GM21390 (cell line): Measurements from ENCODE around the gene SPTBN2.

ENCODE experiments used
- ATAC-seq: cut with Tn5 transposase; IDR thresholded peaks from one replicate; pipeline ENCODE4 v1.9.1; 2021; ENCODE audit not compliant: unreplicated experiment

Gene SPTBN2

DNA sequence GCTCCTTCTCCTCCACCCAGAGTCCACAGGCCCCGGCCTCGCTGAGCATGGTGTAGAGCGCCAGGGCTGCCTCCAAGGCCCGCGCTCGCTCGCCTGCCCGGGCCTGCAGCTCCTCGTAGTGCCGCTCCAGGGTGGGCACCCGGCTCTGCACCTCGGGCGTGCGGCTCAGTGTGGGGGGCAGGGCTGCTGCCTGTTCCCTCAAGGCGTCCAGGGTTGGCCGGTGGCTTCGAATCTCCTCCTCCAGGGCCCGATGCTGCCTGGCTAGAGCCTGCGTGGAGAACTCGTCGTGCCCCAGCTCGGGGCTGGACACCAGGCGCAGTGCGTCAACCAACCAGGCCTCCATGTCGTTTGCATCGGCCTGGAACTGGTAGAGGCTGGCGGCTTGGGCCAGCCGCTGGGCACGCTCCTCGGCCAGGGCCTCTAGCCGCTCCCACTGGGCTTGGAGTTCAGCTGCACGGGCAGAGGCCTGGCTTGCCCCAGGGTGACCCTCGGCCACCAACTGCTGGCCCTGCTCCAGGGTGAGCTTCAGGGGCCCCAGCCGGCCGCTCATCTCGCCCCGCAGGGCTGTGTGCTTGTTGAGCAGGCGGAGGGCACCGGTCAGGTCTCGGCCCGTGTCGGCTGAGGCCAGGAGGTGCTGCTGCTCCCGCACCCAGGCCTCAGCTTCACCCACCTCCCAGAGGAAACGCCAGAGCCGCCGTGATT, 24.2 kb downstream of the SPTBN2 start:
- no peak for ATAC-seq

DNA sequence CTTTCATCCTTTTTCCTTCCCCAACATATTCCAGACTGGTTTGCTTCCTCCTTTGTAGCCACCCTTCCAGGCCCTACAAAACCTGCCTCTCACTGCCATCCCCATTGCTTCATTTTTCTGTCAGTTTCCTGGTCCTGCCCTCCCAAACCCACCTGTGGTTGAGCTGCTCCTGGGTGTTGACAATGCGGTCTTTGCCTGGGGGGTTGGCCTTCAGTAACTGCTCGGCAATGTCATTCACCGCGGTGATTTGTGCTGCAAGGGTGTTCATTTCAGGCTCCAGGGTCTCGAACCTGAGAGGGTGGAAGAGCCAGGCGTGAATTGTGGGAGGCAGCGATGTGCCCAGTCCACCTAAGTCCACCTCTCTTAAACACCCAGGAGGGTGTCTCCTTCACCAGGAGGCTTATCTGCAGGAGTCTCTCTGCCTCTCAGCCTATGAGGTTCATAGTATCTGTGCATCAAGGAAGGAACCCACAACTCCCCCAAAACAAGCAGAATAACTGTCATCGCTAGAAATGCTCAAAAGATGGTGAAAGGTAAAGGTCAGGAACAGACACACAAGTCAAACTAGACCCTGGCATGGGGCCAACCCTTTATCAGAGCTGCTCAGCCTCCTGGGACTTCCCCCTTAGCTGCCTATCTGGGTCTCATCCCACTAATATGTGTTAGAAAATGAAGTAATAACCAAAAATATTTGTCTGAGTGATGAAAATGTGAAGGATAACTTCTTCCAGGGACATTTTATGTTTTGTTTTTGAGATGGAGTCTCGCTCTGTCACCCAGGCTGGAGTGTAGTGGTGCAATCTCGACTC, 27.4 kb downstream of the SPTBN2 start:
- ATAC-seq: no peak

DNA sequence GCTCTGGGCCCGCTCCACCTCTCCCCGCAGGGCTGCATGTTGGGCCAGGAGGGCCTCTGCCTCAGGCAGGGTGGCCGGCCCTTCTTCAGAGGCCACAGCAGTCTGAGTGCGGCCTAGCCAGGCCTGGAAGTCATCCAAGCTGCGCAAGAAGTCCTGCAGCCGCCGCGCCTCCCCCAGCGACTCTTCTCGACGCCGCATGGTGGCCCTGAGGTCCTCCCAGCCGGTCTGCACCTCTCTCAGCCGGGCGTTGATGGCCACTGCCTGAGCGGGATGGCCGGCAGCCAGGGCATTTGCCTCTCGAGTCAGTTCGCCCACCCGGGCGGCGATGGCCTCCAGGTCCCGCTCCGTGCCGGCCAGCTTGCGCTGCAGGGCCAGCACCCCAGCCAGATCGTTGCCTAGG, 28.3 kb downstream of the SPTBN2 start:
- no peak for ATAC-seq

DNA sequence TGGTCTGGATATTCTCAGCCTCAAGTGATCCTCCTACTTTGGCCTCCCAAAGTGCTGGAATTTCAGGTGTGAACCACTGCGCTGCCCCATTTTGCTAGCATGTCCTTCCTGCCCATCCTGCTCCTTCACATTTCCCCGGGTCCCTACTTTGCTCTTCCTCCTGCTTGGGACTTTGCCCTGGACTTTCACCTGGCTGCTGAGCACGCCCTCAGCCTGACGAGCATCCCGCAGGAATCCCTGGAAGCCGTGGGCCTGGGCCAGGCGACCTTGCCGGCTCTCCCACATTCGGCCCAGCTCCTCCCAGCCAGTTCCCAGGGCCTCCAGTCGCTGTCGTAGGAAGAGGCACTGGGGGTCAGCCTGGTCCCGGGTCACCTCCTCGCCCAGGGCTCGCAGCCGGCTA, 28.7 kb downstream of the SPTBN2 start:
- no peak for ATAC-seq

DNA sequence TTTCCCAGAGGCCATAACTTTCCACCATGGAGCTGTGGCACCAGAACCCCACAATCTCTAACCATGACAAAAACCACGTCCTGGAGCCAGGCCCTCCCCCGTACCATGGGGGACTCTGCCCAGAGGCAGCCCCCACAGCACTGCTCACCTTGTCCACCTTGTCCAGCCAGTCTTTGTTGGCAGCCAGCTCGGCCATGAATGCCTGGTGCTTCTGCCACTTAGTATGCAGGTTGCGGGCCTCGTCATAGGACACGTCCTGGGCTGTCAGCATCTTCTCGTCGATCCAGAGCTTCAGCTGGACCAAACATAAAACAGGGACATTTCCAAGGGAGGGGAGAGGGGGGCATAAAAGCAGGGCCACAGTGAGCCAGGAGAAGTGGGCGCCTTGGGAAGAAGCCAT, 30.5 kb downstream of the SPTBN2 start:
- ATAC-seq: no peak

DNA sequence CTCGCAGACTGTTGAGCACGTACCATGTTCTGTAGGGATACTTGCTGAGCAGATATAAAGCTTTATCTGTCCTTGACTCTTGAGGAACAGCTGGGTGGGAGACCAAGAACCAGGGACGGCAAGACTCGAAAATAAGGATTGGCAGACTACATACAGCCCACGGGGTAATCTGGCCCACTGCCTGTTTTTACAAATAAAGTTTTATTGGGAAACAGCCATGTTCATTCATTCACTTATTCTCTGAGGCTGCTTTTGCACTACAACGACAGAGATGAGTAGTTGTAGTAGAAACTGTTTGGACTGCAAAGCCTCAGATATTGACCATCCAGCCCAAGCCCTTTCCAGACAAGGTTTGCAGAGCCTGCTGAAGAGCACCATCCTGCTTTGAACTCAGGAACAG, 31.0 kb downstream of the SPTBN2 start:
- ATAC-seq: no peak

DNA sequence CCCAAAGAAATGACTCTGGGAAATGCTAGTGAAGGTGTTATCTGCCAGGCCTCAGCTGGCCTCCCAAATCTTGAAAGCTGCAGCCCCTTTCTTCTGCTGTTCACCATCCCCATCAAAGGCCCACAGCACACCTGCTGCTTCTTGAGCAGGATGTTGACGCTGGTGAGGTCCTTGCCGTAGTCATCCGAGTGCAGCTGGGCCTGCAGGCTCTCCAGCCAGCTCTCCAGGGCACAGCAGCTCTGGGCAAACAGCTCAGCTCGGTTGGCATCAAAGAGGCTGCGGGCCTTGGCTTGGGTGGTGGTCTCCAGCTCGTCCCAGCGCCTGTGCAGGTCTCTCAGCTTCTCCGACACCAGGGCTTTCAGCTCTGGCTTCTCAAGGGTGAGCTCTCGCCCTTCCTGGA, 32.9 kb downstream of the SPTBN2 start:
- no peak for ATAC-seq

DNA sequence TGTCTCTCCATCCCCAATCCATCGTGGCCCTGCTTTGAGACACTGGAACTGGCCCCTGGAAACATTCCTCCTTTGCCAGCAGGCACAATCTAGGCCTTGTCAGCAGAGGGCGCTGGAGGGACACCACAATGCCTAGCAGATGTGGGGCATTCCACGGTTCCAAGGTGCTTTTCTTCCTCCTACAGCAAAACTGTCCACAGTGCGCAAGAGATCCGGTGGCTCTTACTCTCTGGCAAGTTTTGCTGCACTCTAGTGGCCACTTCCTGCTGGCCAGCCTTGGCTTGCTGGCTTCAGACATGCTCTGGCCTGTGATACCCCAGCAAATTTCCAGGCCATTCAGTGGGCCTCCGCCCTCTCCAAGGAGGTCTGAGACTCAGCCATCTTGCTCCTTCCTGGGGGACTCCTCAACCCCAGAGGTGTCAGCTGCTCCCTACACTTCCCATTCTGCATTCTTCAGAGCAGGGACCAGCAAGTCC, 34.2 kb downstream of the SPTBN2 start:
- ATAC-seq: no peak

DNA sequence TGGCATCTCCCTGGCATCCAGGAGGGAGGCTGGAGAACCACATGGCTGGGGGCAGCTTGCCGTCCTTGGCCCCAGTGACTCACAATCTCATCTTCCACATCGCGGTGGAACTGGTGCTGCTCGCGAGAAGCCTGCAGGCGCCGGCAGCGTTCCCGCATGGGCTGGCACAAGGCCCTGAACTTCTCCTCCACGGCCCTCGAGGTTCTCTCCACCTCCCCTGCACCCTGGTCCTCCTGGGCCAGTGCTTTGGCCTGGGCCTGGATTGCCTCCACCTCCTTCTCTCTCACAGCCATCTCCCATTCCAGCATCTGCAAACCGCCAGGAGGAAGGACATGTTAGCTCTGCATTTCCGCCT, 35.0 kb downstream of the SPTBN2 start:
- ATAC-seq: no peak

DNA sequence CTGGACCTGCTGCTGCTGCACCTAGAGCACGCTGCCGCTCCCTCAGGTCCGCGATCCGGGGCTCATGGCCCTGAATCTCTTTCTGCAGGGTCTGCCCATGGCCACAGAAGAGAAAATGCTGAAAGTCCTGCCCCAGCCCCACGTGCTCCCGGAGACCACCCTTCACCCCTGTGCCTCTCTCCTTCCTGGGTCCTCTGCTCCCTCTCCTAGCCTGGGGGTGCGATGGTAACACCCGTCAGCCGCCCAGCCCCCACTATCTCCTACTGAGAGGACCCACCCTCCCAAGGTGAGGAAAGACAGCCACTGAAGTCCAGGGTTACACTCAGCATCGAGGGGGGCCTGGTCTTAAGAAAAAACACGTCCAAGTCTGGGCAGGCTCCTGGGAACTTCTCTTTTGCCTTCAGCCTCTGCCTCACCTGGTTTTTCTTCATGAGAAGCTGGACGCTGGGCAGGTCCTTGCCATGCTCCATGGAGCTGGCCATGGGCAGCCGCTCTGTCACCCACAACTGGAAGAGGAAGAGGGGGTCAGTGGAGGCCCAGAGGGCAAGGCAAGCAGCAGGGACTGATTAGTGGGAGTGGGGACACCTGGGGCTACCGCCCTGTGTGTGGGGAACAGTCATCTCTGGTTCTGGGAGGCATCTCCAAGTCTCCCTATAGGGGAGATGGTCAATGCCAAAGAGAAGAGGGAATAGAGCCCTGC, 35.5 kb downstream of the SPTBN2 start:
- no peak for ATAC-seq

DNA sequence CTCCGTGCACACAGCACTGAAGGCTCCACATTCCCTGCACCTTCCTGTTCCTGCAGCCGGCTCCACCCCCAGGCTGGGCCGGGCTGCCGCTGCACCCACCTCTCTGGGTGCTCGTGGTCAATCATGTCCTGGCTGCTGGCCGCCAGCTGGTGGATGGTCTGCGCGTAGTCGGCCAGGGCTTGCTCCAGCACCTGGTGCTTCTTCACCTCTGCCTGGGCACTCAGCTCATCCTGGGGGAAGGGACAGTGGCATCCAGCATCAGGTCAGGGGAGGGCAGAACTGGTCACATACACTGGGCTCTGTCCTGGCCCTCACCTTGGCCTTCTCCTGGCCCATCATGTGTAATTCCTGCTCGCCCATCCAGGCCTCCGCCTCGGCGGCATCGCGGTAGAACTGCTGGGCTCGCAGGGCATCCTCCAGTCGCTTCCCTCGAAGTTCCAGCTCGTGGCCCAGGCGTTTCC, 36.1 kb downstream of the SPTBN2 start:
- no peak for ATAC-seq

DNA sequence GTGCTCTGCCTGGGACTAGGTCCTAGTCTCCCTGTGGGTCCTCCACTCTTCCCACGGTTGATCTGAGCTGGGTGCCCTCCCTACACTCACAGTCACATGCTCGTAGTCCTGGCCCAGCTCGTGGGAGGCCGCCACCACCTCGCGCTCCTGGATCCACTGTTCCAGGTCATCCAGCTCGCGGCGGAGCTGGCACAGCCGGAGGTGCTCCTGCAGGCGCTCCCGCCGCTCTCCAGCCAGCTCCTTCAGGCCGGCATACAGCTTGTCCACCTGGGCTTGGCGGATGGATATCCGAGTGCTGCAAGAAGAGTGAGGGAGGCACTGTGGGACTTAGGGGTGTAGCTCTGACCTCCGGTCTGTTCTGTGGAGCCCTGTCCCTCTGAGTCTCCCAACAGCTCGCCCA, 36.6 kb downstream of the SPTBN2 start:
- ATAC-seq: no peak

DNA sequence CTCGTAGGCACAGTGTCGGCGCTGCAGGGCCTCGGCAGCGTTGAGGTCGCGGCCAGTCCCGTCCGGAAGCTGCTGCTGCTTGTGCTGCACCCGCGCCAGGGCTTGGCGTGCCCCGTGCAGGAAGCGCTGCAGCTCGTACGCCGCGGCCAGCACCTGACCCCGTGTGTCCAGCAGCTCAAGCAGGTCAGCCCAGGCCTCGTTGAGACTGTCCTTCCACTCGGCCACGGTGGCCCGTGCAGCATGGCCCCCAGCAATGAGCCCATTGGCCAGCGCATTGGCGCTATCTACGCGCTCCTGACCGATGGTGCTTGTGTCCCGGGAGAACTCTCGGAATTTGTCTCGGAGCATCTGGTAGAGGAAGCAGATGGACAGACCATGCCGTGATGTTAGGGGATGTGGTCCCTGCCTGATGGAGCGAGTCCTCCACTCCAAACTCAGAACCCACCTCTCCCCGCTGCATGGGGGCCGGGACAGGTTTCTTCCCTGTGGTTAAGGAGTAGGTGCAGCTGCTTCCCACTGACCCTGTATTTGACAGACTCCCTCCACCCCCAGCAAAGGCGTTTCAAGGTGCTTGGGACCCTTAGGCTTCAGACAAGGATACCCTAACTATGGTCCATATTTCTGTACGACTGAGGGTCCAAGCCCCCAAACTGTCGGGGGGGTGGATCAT, 37.6 kb downstream of the SPTBN2 start:
- ATAC-seq: no peak

DNA sequence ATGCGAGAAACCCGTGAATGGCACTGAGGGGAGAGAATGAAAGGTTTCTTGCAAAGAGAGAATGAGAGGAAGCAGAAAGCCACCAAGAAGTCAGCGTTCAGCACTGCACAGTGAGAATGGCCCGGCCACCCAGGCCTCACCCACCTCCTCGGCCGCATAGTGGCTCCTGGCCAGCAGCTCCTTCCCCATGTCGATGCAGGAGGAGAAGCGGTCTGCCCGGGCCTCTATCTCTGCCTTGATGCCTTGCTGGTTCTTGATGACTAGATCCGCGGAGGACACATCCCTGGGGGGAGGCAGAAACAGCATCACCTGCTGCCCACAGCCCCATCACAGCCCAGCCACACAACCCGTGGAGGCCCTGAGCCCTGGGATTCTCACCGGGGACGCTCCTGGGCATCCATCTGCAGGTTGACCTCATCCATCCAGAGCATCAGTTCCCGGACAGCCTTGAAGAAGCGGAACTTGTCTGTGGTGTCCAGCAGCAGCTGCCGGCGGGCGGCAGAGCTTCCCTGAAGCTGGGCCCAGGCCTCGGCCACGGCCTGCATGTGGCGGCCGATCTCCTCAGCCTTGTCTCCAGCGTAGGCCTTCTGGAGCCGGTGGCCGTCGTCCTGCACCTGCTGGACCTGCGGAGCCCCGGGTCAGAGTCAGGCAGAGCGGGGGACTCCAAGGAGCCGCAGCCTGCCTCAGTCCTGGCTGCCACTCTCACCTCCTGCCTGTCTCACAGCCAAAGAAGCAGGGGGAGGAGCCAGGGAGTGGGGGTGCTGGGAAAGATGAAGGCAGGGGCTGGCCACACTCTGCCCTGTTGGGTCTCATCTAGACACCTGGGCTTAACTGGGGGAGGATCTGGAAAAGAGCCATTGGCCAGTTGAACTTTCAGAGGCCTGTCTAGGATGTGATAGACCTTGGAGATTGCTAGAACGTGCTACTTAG, 39.1 kb downstream of the SPTBN2 start:
- ATAC-seq: no peak

DNA sequence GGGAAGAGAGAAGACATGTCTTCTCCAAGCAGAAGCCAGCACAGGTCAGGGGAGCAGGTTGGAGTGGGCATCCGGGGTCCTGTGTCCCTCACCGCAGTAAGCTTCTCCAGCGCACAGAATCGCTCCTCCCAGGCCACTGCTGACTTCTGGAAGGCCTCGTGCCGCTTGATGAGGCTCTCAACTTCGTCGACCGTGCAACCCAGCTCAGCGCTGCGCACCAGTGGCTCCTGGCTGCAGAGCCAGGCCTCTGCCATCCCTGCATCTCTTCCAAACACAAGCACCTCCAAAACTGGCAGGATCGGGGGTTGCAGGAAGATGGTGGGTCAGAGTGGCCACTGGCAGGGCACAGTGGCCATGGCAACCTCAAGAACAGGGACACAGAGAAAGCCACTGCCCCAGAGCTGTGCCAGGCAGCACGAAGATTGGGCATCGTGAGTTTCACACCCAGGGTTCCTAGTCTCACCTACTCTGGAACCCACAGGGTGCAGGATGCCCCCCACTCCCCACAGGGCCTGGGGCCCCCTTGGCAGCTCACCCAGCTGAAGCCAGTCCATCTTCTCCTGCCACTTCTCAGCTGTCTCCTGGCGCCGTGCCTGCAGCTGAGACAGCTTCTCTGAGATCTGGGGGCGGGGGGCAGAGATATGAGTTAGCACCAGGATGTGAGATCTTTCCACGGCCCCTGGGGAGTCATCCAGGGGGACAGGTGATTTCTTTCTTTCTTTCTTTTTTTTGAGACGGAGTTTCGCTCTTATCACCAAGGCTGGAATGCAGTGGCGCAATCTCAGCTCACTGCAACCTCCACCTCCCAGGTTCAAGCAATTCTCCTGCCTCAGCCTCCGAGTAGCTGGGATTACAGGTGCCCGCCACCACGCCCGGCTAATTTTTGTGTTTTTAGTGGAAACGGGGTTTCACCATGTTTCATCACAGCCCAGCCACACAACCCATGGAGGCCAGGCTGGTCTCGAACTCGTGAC, 40.2 kb downstream of the SPTBN2 start:
- no peak for ATAC-seq

DNA sequence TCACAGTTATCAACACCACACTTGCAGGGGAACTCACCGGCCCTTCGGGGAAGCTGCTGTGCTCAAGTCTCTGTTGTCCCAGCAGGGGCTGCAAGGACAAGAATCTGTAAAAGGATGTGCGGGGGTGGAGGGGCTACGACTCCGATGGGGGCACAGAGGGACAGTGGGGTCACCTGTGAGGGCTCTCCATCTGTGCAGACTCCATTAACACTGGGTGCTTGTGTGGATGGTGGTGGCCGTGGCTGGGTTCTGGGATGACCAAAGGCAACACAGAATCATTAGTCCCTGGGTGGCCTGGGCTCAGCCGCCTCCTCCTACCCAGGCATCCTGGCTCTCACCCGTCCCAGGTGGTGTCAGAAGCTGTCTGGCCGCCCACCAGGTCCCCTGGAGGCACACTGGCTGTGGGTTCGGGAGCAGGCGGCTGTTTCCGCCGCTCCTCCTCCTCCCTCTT, 41.2 kb downstream of the SPTBN2 start:
- no peak for ATAC-seq

DNA sequence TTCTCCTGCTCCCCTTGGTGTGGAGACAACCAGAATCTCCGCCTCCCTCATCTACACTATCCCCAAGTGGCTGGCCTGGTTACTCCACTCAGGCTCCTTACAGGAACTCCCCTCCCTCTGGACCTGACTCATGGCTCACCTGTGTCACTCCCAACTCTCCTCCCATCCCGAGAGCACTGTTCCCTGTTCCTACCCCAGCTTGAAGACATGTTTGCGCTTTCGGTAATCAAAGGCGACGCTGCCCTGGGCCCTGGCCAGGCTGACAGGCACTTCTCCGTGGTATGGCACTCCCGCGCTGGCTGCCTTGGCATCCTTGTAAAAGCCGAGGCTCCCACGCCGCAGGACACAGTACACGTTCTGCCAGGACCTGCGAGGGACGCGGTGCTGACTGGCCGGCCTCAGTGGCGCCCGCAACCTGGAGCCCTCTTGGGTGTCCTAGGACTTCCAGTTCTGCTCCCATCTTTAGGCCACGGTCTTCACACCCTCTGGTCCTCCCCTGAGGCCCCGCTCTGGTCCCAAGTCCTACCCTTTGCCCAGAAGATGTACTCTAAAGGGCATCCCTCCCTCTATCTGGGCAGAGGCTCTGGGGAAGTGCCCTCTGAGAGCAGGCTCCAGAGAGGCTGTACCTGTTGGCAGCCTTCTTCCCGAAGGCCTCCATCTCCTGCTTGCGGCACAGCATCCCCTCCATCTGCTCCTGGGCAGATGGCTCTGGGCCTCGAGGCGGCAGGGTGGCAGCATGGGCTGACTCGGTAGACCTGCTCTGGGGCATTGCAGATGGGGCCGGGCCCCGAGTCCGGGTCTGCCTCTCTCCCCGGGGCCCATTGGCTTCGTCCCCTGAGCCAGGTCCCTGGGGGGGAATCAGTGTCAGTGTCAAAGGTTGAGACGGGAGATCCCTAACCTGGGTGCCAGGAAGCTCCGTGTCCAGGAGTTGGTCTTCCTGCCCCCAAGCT, 41.9 kb downstream of the SPTBN2 start:
- ATAC-seq: no peak
